Measurements from ENCODE around the gene TRPM2. TPM values are rescaled to one million over a fixed set of nuclear protein-coding genes. Genes with fewer than 3 reads are reported as not detected.

The TRPM2 gene
- total and polyA plus RNA-seq, 2 of the 13 experiments (the other 11 are each of a cell fraction or from before 2014, with no cell fraction given), result 0.07 to 0.20 TPM

GRCh38 chr21:44314128-44314527 is 39.3 kb upstream of the TRPM2 start:
- H2AFZ ChIP-seq (ENCODE audit: low read length), result no peak overlapping the region
- H3K9ac ChIP-seq (ENCODE audit: insufficient read depth, low read depth, low read length), result no peak overlapping the region
- no peak overlapping the region for H3K27ac ChIP-seq (ENCODE audit: extremely low read length, insufficient read depth, low read length)
- intact Hi-C loops (cut with micrococcal nuclease; ENCODE audit: unreplicated experiment) (no loop called here), in situ Hi-C loops (cut with HindIII; ENCODE audit: extremely low pct_ligation_motif_present, low pct_unique_long_range_greater_than_20kb) (no loop called here)
- no peaks in the 10 kb centered on the region for H3K4me1 ChIP-seq (ENCODE audit: insufficient read depth, low read length)
- no TSS peak for BruUV-seq (replicated peaks)
- H3K79me2 ChIP-seq (ENCODE audit: insufficient read depth, low read length), result no peaks in the 10 kb centered on the region
- no peak overlapping the region for H3K4me2 ChIP-seq (ENCODE audit: low read depth, low read length)
- peaks cover 42 to 62% of the 10 kb centered on the region in 2 experiments; a peak in 4 of 5 replicates for H3K36me3 ChIP-seq (replicated peaks in 1 of 2; ENCODE audit: control insufficient read depth in 1 of 2, insufficient read depth in 2 of 2, low read length in 2 of 2)
- DNase-seq (ENCODE audit: low spot score), result no peak
- ChIA-PET POLR2A (no interaction called here), CTCF (ENCODE audit: low intra/inter-chr PET ratio, low total read pairs) (no interaction called here)
- FAIRE-seq, result no peak
- no peaks in the 10 kb centered on the region for H3K9me3 ChIP-seq (ENCODE audit: low read length)
- 0 out of 2 replicates have a peak, but pooled peaks cover 5% of the 10 kb centered on the region for H4K20me1 ChIP-seq (ENCODE audit: insufficient read depth, low read length)
- no peak overlapping the region for H3K4me3 ChIP-seq (replicated peaks in 1 of 3; ENCODE audit: insufficient read depth in 1 of 3, low read depth in 2 of 3, low read length in 3 of 3)
- TF ChIP-seq CENPX (CRISPR knock-in tag; IDR thresholded peaks at IDR 0.05), result no peak
- no peak for TF ChIP-seq ZNF776 (CRISPR knock-in tag; IDR thresholded peaks at IDR 0.05)
- TF ChIP-seq MNT (IDR thresholded peaks at IDR 0.05), result no peak
- TF ChIP-seq ZNF598 (CRISPR knock-in tag; IDR thresholded peaks at IDR 0.05; ENCODE audit: borderline replicate concordance), result no peak
- TF ChIP-seq TSC22D2 (CRISPR knock-in tag; IDR thresholded peaks at IDR 0.05; ENCODE audit: borderline replicate concordance), result no peak
- no peak for TF ChIP-seq BHLHE40 (IDR thresholded peaks at IDR 0.05; ENCODE audit: low read length)
- TF ChIP-seq ZNF337 (CRISPR knock-in tag; IDR thresholded peaks at IDR 0.05; ENCODE audit: borderline replicate concordance, low read depth), result no peak
- no peak for TF ChIP-seq ZNF30 (CRISPR knock-in tag; IDR thresholded peaks at IDR 0.05)
- TF ChIP-seq FOXP4 (CRISPR knock-in tag; IDR thresholded peaks at IDR 0.05), result no peak
- no peak for TF ChIP-seq ZNF281 (CRISPR knock-in tag; IDR thresholded peaks at IDR 0.05; ENCODE audit: borderline replicate concordance)
- TF ChIP-seq IRF2 (CRISPR knock-in tag; IDR thresholded peaks at IDR 0.05), result no peak
- no peak for ATAC-seq
- 99% methylated on average over 8 of the region's 15 CpGs for WGBS (ENCODE audit: low lambda C conversion rate)
- no peaks in the 10 kb centered on the region for H3K27me3 ChIP-seq (ENCODE audit: control insufficient read depth in 1 of 2, insufficient read depth in 2 of 2, low read length in 2 of 2)

All from HepG2 (cell line).